Endothelial cell (in vitro differentiated cells): ENCODE data around the gene CCDC54. TPM values are rescaled to one million over a fixed set of nuclear protein-coding genes. Genes with fewer than 3 reads are reported as not detected.

ENCODE experiments used
- DNase-seq: peaks from one replicate; pipeline ENCODE4 v3.0.0; 2021; ENCODE audit warnings: low spot score
- H3K27ac Mint-ChIP-seq: one replicate; pipeline ENCODE4 v1.8.0; 2021; ENCODE audit warnings: mixed read lengths, inconsistent platforms; ENCODE audit not compliant: unreplicated experiment
- H3K27me3 Mint-ChIP-seq: one replicate; pipeline ENCODE4 v1.8.0; 2021; ENCODE audit warnings: mild to moderate bottlenecking, moderate library complexity, mixed read lengths, inconsistent platforms; ENCODE audit not compliant: unreplicated experiment
- H3K36me3 Mint-ChIP-seq: one replicate; pipeline ENCODE4 v1.8.0; 2021; ENCODE audit warnings: mild to moderate bottlenecking, low read depth, mixed read lengths, inconsistent platforms; ENCODE audit not compliant: unreplicated experiment
- H3K4me1 Mint-ChIP-seq: one replicate; pipeline ENCODE4 v1.8.0; 2021; ENCODE audit warnings: mild to moderate bottlenecking, mixed read lengths, inconsistent platforms; ENCODE audit not compliant: unreplicated experiment
- H3K4me3 Mint-ChIP-seq: one replicate; pipeline ENCODE4 v1.8.0; 2021; ENCODE audit warnings: mild to moderate bottlenecking, mixed read lengths, inconsistent platforms; ENCODE audit not compliant: unreplicated experiment
- H3K9me3 Mint-ChIP-seq: one replicate; pipeline ENCODE4 v1.8.0; 2021; ENCODE audit warnings: mixed read lengths, inconsistent platforms; ENCODE audit not compliant: unreplicated experiment
- CTCF ChIP-seq: fragments of 200-600 bp; sonication (generic); IDR thresholded peaks from one replicate; pipeline ENCODE4 v1.5.0; 2021; ENCODE audit warnings: antibody characterized with exemption; ENCODE audit not compliant: unreplicated experiment
- total RNA-seq: library from RNA; stranded (reverse); fragmentation: NEBNext Ultra II Directional; extraction: Animal tissue kit (Norgen Biotek cat#: 25700); gene quantifications from one replicate; pipeline ENCODE4 v1.2.1, GENCODE V29; 2021; ENCODE audit not compliant: unreplicated experiment

CCDC54 gene
- total RNA-seq, 1 donor from 2014 or later = not detected

GRCh38 chr3:107421170-107421792, 44.0 kb downstream of the CCDC54 start:
- peak; percentile 60 for TF ChIP-seq CTCF
- H3K27me3 Mint-ChIP-seq = no peaks in the 10 kb centered on the region
- no peaks in the 10 kb centered on the region for H3K9me3 Mint-ChIP-seq
- peak overlapping the region; percentile 84 for H3K27ac Mint-ChIP-seq
- peaks cover 5% of the 10 kb centered on the region for H3K4me1 Mint-ChIP-seq
- DNase-seq = no peak
- H3K36me3 Mint-ChIP-seq = no peaks in the 10 kb centered on the region
- no peak overlapping the region for H3K4me3 Mint-ChIP-seq

- peaks cover 5% of the 10 kb centered on the region for H3K4me1 Mint-ChIP-seq
- TF ChIP-seq CTCF = no peak
- no peaks in the 10 kb centered on the region for H3K27me3 Mint-ChIP-seq
- no peaks in the 10 kb centered on the region for H3K9me3 Mint-ChIP-seq
- H3K27ac Mint-ChIP-seq = no peak overlapping the region
- no peaks in the 10 kb centered on the region for H3K36me3 Mint-ChIP-seq
- H3K4me3 Mint-ChIP-seq = no peak overlapping the region
- no peak for DNase-seq
Observed at GRCh38 chr3:107421881-107422280, 44.6 kb downstream of the CCDC54 start.

- DNase-seq = no peak
- peaks cover 2% of the 10 kb centered on the region for H3K27me3 Mint-ChIP-seq
- no peaks in the 10 kb centered on the region for H3K9me3 Mint-ChIP-seq
- peaks cover 7% of the 10 kb centered on the region for H3K4me1 Mint-ChIP-seq
- no peak for TF ChIP-seq CTCF
- H3K4me3 Mint-ChIP-seq = no peak overlapping the region
- no peaks in the 10 kb centered on the region for H3K36me3 Mint-ChIP-seq
- no peak overlapping the region for H3K27ac Mint-ChIP-seq
Observed at GRCh38 chr3:107425033-107425432, 47.8 kb downstream of the CCDC54 start.

- H3K27me3 Mint-ChIP-seq = peaks cover 2% of the 10 kb centered on the region
- no peak for DNase-seq
Observed at GRCh38 chr3:107426223-107426622, 49.0 kb downstream of the CCDC54 start.

More at GRCh38 chr3:107426223-107426622, 49.0 kb downstream of the CCDC54 start:
- H3K36me3 Mint-ChIP-seq = no peaks in the 10 kb centered on the region
- no peak overlapping the region for H3K4me3 Mint-ChIP-seq
- H3K27ac Mint-ChIP-seq = no peak overlapping the region
- H3K9me3 Mint-ChIP-seq = no peaks in the 10 kb centered on the region
- no peak for TF ChIP-seq CTCF
- peaks cover 12% of the 10 kb centered on the region for H3K4me1 Mint-ChIP-seq

Other genes starting within 250 kb of the CCDC54 start
- 54.3 TPM for gene BBX, start 145.5 kb downstream of the CCDC54 start, total RNA-seq